DOHH2 (cell line): Measurements from ENCODE around the gene ENGASE.

Source experiments
- H3F3A ChIP-seq: fragments of 200-600 bp; sonication (generic), shearing (Covaris generic); 2 replicates; pipeline ENCODE4 v1.6.0; 2016; ENCODE audit warnings: antibody characterized with exemption, mild to moderate bottlenecking; ENCODE audit not compliant: control insufficient read depth, insufficient read depth
- H3K27ac ChIP-seq: fragments of 200-600 bp; sonication (generic); 2 replicates; pipeline ENCODE4 v1.5.1; 2014; ENCODE audit warnings: low read depth, mild to moderate bottlenecking, low read length, moderate library complexity
- H3K27me3 ChIP-seq: fragments of 200-600 bp; sonication (generic); 2 replicates; pipeline ENCODE4 v1.6.1; 2014; ENCODE audit warnings: mild to moderate bottlenecking, low read length, mixed read lengths; ENCODE audit not compliant: control insufficient read depth
- H3K36me3 ChIP-seq: fragments of 200-600 bp; sonication (generic); 2 replicates; pipeline ENCODE4 v1.6.1; 2014; ENCODE audit warnings: mild to moderate bottlenecking, low read length, moderate library complexity, mixed read lengths; ENCODE audit not compliant: control insufficient read depth
- H3K4me1 ChIP-seq: fragments of 200-600 bp; sonication (generic); 2 replicates; pipeline ENCODE4 v1.6.1; 2014; ENCODE audit warnings: mild to moderate bottlenecking, low read length, mixed read lengths; ENCODE audit not compliant: control insufficient read depth
- H3K4me2 ChIP-seq: fragments of 200-600 bp; sonication (generic); 2 replicates; pipeline ENCODE4 v1.6.0; 2014; ENCODE audit warnings: mild to moderate bottlenecking, low read length, moderate library complexity
- H3K4me3 ChIP-seq: fragments of 200-600 bp; sonication (generic); 2 replicates; pipeline ENCODE4 v1.5.1; 2014; ENCODE audit warnings: mild to moderate bottlenecking, low read length, mixed read lengths
- H3K79me2 ChIP-seq: fragments of 200-600 bp; sonication (generic); 2 replicates; pipeline ENCODE4 v1.6.1; 2014; ENCODE audit warnings: mild to moderate bottlenecking, low read length, mixed read lengths; ENCODE audit not compliant: control insufficient read depth
- H3K9me2 ChIP-seq: fragments of 200-600 bp; sonication (generic); replicated peaks from 2 replicates; pipeline ENCODE4 v1.6.1; 2014; ENCODE audit warnings: mild to moderate bottlenecking, low read length, mixed read lengths; ENCODE audit not compliant: control insufficient read depth
- H3K9me3 ChIP-seq: fragments of 200-600 bp; sonication (generic); 2 replicates; pipeline ENCODE4 v1.6.1; 2014; ENCODE audit warnings: antibody characterized with exemption, low read length, mixed read lengths; ENCODE audit not compliant: control insufficient read depth, insufficient read depth
- H4K20me1 ChIP-seq: fragments of 200-600 bp; sonication (generic); 2 replicates; pipeline ENCODE4 v1.6.0; 2014; ENCODE audit warnings: low read depth, mild to moderate bottlenecking, antibody characterized with exemption, low read length, moderate library complexity; ENCODE audit not compliant: control insufficient read depth, insufficient read depth
- CTCF ChIP-seq: fragments of 200-600 bp; sonication (generic); IDR thresholded peaks from one replicate; pipeline ENCODE4 v1.5.1; 2014; ENCODE audit warnings: antibody characterized with exemption, mild to moderate bottlenecking, low read depth, low read length; ENCODE audit not compliant: poor library complexity, severe bottlenecking
- EZH2phosphoT487 ChIP-seq: fragments of 200-600 bp; sonication (generic); IDR thresholded peaks from 2 replicates; pipeline ENCODE4 v1.6.1; 2017; ENCODE audit warnings: borderline replicate concordance, mild to moderate bottlenecking, antibody characterized with exemption, low read length, moderate library complexity, mixed read lengths

Gene ENGASE

GRCh38 chr17:79074649-79075445, at the start of gene ENGASE:
ENGASE (plus strand) TSS chr17:79074824; CDS start chr17:79074945, 121 bp downstream.
- Histone ChIP-seq H3K27me3 (peaks cover 5% of the 10 kb centered on the region; the same call in 1 of the 2 replicates), H3K27ac (no peak within 1 kb of the TSS), H3K4me3 (peak within 1 kb of the TSS; percentile 80)

GRCh38 chr17:79024901-79025737, 49.5 kb upstream of the ENGASE start:
- Histone ChIP-seq H3K4me2 (no peak overlapping the region), H4K20me1 (no peaks in the 10 kb centered on the region), H3K36me3 (no peaks in the 10 kb centered on the region), H3K9me3 (no peaks in the 10 kb centered on the region), H3F3A (no peaks in the 10 kb centered on the region), H3K4me1 (peaks cover 4% of the 10 kb centered on the region; the same call in 1 of the 2 replicates), H3K79me2 (no peaks in the 10 kb centered on the region), H3K4me3 (no peak overlapping the region), H3K27ac (no peak overlapping the region), H3K27me3 (peaks cover 62% of the 10 kb centered on the region), H3K9me2 (no peaks in the 10 kb centered on the region)
- no peak for TF ChIP-seq EZH2phosphoT487
- no peak for TF ChIP-seq CTCF

More at GRCh38 chr17:79074649-79075445, at the start of gene ENGASE:
- no peaks in the 10 kb centered on the region for H3K9me3 ChIP-seq
- no peaks in the 10 kb centered on the region for H4K20me1 ChIP-seq
- H3F3A ChIP-seq = no peaks in the 10 kb centered on the region
- peak within 1 kb of the TSS; percentile 68 for H3K4me2 ChIP-seq
- H3K79me2 ChIP-seq = no peaks in the 10 kb centered on the region
- no peaks in the 10 kb centered on the region for H3K9me2 ChIP-seq
- peaks cover 18% of the 10 kb centered on the region for H3K4me1 ChIP-seq
- H3K36me3 ChIP-seq = no peaks in the 10 kb centered on the region
- TF ChIP-seq EZH2phosphoT487 = no peak
- TF ChIP-seq CTCF = no peak

GRCh38 chr17:79026376-79027273, 48.0 kb upstream of the ENGASE start:
- Histone ChIP-seq H3K4me2 (no peak overlapping the region), H3K27ac (no peak overlapping the region)
- TF ChIP-seq EZH2phosphoT487 = no peak
- no peak for TF ChIP-seq CTCF

More at GRCh38 chr17:79026376-79027273, 48.0 kb upstream of the ENGASE start:
- H4K20me1 ChIP-seq = no peaks in the 10 kb centered on the region
- H3F3A ChIP-seq = no peaks in the 10 kb centered on the region
- no peak overlapping the region for H3K4me3 ChIP-seq
- H3K36me3 ChIP-seq = no peaks in the 10 kb centered on the region
- H3K79me2 ChIP-seq = no peaks in the 10 kb centered on the region
- H3K4me1 ChIP-seq = peaks cover 4% of the 10 kb centered on the region; the same call in 1 of the 2 replicates
- H3K9me2 ChIP-seq = no peaks in the 10 kb centered on the region
- peaks cover 52% of the 10 kb centered on the region for H3K27me3 ChIP-seq
- H3K9me3 ChIP-seq = no peaks in the 10 kb centered on the region
